Measurements from ENCODE around the gene CACFD1.

CACFD1 gene

GRCh38 chr9:133464638-133465037, 4.9 kb downstream of the CACFD1 start:
- no peak for TF ChIP-seq CTCF (IDR thresholded peaks at IDR 0.05; ENCODE audit: low read depth, low read length, missing control alignments)
- H3K4me3 ChIP-seq (ENCODE audit: low read depth, low read length): no peak overlapping the region
- no peak for DNase-seq (ENCODE audit: low read depth)

- DNase-seq (ENCODE audit: low read depth): no peak
- no peak overlapping the region for H3K4me3 ChIP-seq (ENCODE audit: low read depth, low read length)
- TF ChIP-seq CTCF (IDR thresholded peaks at IDR 0.05; ENCODE audit: low read depth, low read length, missing control alignments): no peak
Measured at GRCh38 chr9:133465984-133466383, 6.2 kb downstream of the CACFD1 start.

- TF ChIP-seq CTCF (IDR thresholded peaks at IDR 0.05; ENCODE audit: low read depth, low read length, missing control alignments): no peak
- no peak overlapping the region for H3K4me3 ChIP-seq (ENCODE audit: low read depth, low read length)
Measured at GRCh38 chr9:133467101-133467500, 7.3 kb downstream of the CACFD1 start.

GRCh38 chr9:133468374-133468773, 8.6 kb downstream of the CACFD1 start:
- no peak overlapping the region for H3K4me3 ChIP-seq (ENCODE audit: low read depth, low read length)
- no peak for DNase-seq (ENCODE audit: low read depth)
- no peak for TF ChIP-seq CTCF (IDR thresholded peaks at IDR 0.05; ENCODE audit: low read depth, low read length, missing control alignments)

More at GRCh38 chr9:133467101-133467500, 7.3 kb downstream of the CACFD1 start:
- DNase-seq (ENCODE audit: low read depth): no peak

- no peak for TF ChIP-seq CTCF (IDR thresholded peaks at IDR 0.05; ENCODE audit: low read depth, low read length, missing control alignments)
- DNase-seq (ENCODE audit: low read depth): no peak
- H3K4me3 ChIP-seq (ENCODE audit: low read depth, low read length): no peak overlapping the region
Measured at GRCh38 chr9:133468777-133469421, 9.1 kb downstream of the CACFD1 start.

GRCh38 chr9:133470427-133470924, 10.7 kb downstream of the CACFD1 start:
- no peak overlapping the region for H3K4me3 ChIP-seq (ENCODE audit: low read depth, low read length)
- no peak for TF ChIP-seq CTCF (IDR thresholded peaks at IDR 0.05; ENCODE audit: low read depth, low read length, missing control alignments)
- no peak for DNase-seq (ENCODE audit: low read depth)

GRCh38 chr9:133470988-133471387, 11.2 kb downstream of the CACFD1 start:
- no peak for DNase-seq (ENCODE audit: low read depth)
- no peak overlapping the region for H3K4me3 ChIP-seq (ENCODE audit: low read depth, low read length)
- no peak for TF ChIP-seq CTCF (IDR thresholded peaks at IDR 0.05; ENCODE audit: low read depth, low read length, missing control alignments)
